ENCODE data around the gene CYP2D6. TPM values are rescaled to one million over a fixed set of nuclear protein-coding genes. Genes with fewer than 3 reads are reported as not detected.
"Not testable (repeated sequence)": the region's sequence is repeated elsewhere in the genome, so short reads cannot be mapped to it uniquely, and the experiment has no call there.

Gene CYP2D6
- total RNA-seq, 1 donor from 2014 or later = 1.4 TPM

- H3K9me3 ChIP-seq; ATAC-seq; H3K4me3 ChIP-seq; H3K4me1 ChIP-seq; H3K27ac ChIP-seq; DNase-seq; H3K36me3 ChIP-seq; H3K27me3 ChIP-seq (ENCODE audit: low read depth); intact Hi-C loops (cut with DNase I): not testable (repeated sequence)
Measured at GRCh38 chr22:42128007-42128406, 2.6 kb downstream of the CYP2D6 start.

- no peak for TF ChIP-seq CTCF (IDR thresholded peaks at IDR 0.05)
- no peak overlapping the region for H3K4me3 ChIP-seq
- no peak overlapping the region for H3K27ac ChIP-seq
- no peak for ATAC-seq
- no peaks in the 10 kb centered on the region for H3K27me3 ChIP-seq (ENCODE audit: low read depth)
- no peaks in the 10 kb centered on the region for H3K36me3 ChIP-seq
- no peaks in the 10 kb centered on the region for H3K9me3 ChIP-seq
- intact Hi-C loops (cut with DNase I) = no loop called here
- no peaks in the 10 kb centered on the region for H3K4me1 ChIP-seq
- DNase-seq = no peak
Measured at GRCh38 chr22:42127606-42128005, 3.0 kb downstream of the CYP2D6 start.

DNA sequence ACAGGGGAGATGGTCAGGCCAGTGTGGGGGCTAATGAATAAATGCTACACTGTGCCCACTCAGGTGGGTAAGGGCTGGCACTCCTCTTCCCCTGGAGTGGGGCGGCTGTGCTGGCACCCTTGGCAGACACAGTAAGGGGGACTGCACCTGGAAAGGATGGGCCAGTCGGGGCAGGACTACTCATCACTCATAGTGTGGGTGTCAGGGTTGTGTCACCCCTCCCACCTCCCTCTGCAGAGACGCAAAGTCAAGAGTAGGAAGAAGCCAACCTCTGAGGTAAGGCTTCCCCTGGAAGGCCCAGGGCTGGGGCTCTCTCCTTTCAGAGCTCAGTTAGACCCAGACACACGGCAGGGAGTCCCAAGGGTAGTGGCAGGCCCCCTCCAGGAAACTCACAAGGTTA is 7.1 kb downstream of the CYP2D6 start:
- H3K27me3 ChIP-seq (ENCODE audit: low read depth); intact Hi-C loops (cut with DNase I); DNase-seq; H3K4me3 ChIP-seq; H3K4me1 ChIP-seq; H3K36me3 ChIP-seq; ATAC-seq; H3K9me3 ChIP-seq; H3K27ac ChIP-seq: not testable (repeated sequence)

DNA sequence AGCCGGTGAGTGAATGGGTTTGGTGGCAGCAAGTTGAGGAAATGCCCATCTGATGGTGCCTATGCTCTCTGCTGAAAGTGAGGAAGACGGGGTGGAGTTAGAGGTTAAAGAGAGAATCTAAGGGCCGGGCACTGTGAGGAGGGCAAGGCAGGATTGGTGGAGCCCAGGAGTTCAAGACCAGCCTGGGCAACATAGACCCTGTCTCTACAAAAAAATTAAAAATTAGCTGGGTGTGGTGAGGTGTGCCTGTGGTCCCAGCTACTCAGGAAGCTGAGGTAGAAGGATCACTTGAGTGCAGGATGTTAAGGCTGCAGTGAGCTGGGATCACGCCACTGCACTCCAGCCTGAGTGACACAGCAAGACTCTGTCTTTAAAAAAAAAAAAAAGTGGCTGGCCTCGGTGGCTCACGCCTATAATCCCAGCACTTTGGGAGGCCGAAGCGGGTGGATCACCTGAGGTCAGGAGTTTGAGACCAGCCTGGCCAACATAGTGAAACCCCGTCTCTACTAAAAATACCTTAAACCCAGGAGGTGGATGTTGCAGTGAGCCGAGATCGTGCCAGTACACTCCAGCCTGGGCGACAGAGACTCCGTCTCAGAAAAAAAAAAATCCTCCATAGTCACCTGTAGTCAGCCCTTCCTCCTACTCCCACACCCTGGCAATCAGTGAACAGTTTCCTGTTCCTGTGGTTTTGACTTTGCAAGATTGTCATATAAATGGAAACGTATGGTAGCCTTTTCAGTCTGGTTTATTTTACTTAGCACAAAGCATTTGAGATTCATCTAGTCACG is 10.2 kb downstream of the CYP2D6 start:
- H3K9me3 ChIP-seq; DNase-seq; intact Hi-C loops (cut with DNase I); H3K4me3 ChIP-seq; H3K27me3 ChIP-seq (ENCODE audit: low read depth); H3K4me1 ChIP-seq; H3K36me3 ChIP-seq; H3K27ac ChIP-seq: not testable (repeated sequence)
- peak; percentile 32 to 49 for ATAC-seq

DNA sequence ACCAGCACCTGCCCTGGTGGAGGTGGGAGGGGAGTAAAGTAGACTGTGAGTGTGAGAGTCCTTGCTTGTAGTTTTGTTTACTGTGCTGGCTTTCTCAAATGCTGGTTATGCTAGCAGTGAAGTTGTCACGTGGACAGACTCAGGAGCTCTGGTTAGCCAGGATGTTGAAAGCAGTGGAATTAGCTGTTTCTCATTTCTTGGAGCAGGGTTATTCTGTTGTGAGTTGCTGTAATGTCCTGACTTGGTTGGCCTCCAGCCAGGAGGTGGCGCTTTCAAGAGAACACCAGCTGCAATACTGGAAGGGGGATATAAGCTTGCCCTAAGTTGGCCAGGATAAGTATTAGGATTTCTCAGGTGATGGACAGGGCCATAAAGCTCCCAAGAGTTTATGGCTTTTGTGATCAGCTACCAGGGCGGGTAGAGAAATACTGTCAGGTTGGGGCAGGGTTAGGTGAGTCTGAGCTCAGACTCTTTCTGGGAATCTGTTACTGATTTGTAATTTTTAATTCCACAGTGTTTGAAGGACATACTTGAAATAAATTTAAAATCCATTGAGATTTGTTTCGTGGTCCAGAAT is 13.7 kb downstream of the CYP2D6 start:
- Histone ChIP-seq H3K4me3 (no peak overlapping the region), H3K27ac (no peak overlapping the region), H3K9me3 (peaks cover 10% of the 10 kb centered on the region), H3K27me3 (ENCODE audit: low read depth) (no peaks in the 10 kb centered on the region), H3K4me1 (peaks cover 9% of the 10 kb centered on the region), H3K36me3 (no peaks in the 10 kb centered on the region)
- intact Hi-C loops (cut with DNase I) = no loop called here
- ATAC-seq (peak; percentile 67 to 70), DNase-seq (peak; percentile 67)
- no peak for TF ChIP-seq CTCF (IDR thresholded peaks at IDR 0.05)

DNA sequence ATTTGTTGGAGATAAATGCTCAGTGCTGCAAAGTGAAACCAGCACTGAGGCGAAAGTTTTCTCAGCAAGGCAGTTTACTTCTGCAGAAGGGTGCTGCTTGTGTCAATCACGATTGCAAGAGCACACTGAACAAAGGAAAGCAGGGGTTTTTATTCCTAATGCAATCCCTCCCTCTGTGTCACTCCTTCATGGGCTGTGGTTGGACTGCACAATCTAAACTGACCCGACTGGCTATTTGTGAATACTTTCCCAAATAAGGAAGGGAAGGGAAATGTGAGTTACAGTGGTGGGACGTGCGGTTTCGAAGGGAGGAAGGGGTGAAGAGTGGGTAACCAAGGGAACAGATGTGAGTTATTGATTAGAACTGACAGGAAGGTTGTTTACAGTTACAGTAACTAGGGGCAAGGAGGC is 15.2 kb downstream of the CYP2D6 start:
- DNase-seq; H3K4me3 ChIP-seq; H3K36me3 ChIP-seq; H3K27ac ChIP-seq; H3K4me1 ChIP-seq; intact Hi-C loops (cut with DNase I); H3K27me3 ChIP-seq (ENCODE audit: low read depth); ATAC-seq: not testable (repeated sequence)
- peaks cover 10% of the 10 kb centered on the region for H3K9me3 ChIP-seq

DNA sequence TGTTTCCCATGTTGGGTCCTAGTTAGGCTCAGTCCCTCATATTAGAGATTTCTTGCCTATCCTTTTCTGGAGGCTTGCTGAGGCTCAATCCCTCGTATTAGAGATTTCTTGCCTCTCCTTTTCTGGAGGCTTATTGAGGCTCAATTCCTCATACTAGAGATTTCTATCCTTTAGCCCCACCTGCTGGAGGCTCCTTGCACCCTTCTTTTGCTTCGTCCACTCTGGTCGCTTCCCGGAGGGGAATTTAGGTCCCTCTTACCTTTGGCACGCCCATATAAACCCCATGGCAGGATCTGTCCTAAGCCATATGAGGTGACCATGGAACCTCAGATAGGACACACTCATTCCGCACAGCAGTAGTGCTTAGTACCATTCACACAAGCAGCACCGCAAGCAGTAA is 15.9 kb downstream of the CYP2D6 start:
- Histone ChIP-seq H3K9me3 (peaks cover 10% of the 10 kb centered on the region), H3K4me3 (no peak overlapping the region), H3K36me3 (no peaks in the 10 kb centered on the region), H3K4me1 (no peaks in the 10 kb centered on the region), H3K27me3 (ENCODE audit: low read depth) (no peaks in the 10 kb centered on the region), H3K27ac (no peak overlapping the region)
- intact Hi-C loops (cut with DNase I) = no loop called here
- no peak for DNase-seq
- peak in 1 of 2 donors; percentile 20 for ATAC-seq
- peak; percentile 28 for TF ChIP-seq CTCF (IDR thresholded peaks at IDR 0.05)
